Activated gamma-delta T cell treated with anti-CD3 and anti-CD28 coated beads, Interleukin-2, amount 50 U/mL, for 16 hours (primary cell): Measurements from ENCODE around the gene ABCC8.

Experiments used
- DNase-seq: peaks from one replicate; pipeline ENCODE4 v3.0.0-alpha.2; 2020; ENCODE audit warnings: low read depth

Gene ABCC8

GRCh38 chr11:17351172-17351509, 125.5 kb downstream of the ABCC8 start:
- DNase-seq, result no peak

GRCh38 chr11:17350455-17351171, 126.0 kb downstream of the ABCC8 start:
- DNase-seq, result no peak

DNA sequence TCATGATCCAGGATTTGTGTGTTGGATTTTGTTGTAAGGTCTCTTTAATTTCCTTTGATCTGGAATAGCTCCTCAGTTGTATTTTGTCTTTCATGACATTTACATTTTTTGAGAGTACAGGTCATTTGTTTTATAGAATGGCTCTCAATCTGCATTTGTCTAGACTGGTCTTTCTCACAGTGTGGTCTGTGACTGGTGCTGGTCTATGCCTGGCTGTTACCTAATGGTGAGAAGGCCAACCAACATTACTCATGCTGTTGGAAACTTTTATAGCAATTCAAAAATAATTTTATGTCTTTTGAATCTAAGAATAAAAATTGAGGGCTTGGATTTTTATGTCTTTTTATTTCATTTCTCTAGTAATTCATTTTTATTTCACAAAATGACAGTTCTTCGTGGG, 129.0 kb downstream of the ABCC8 start:
- no peak for DNase-seq

DNA sequence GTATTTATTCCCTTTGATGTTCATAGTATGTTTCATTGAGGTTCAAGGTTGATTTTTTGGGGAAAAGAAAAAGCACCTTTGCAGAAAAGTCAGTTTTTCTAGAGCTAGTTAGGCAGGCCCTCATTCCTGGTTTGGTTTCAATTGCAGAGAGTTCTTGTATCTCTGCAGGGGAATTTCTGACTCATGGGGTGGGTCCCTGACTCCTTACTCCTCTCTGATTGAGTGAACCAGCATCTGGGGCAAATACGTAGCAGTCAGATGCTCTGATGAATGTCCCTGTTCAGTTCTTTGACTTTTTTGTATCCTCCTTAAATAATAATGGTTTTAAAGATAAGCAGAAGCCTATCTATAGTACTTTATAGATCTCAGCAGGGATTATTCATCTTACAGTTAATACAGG, 132.7 kb downstream of the ABCC8 start:
- DNase-seq, result no peak

GRCh38 chr11:17343257-17343656, 133.4 kb downstream of the ABCC8 start:
- DNase-seq, result no peak
